Fibroblast of skin of left quadriceps (primary cell): ENCODE data around the gene CCR9.
"Not testable (repeated sequence)": the region's sequence is repeated elsewhere in the genome, so short reads cannot be mapped to it uniquely, and the experiment has no call there.

ENCODE experiments used
- DNase-seq, 2 experiments: peaks; one replicate each; pipeline ENCODE4 v3.0.0-alpha.2; 2013; ENCODE audit warnings: low read depth in 2 of 2

The CCR9 gene, protein sequence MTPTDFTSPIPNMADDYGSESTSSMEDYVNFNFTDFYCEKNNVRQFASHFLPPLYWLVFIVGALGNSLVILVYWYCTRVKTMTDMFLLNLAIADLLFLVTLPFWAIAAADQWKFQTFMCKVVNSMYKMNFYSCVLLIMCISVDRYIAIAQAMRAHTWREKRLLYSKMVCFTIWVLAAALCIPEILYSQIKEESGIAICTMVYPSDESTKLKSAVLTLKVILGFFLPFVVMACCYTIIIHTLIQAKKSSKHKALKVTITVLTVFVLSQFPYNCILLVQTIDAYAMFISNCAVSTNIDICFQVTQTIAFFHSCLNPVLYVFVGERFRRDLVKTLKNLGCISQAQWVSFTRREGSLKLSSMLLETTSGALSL

DNA sequence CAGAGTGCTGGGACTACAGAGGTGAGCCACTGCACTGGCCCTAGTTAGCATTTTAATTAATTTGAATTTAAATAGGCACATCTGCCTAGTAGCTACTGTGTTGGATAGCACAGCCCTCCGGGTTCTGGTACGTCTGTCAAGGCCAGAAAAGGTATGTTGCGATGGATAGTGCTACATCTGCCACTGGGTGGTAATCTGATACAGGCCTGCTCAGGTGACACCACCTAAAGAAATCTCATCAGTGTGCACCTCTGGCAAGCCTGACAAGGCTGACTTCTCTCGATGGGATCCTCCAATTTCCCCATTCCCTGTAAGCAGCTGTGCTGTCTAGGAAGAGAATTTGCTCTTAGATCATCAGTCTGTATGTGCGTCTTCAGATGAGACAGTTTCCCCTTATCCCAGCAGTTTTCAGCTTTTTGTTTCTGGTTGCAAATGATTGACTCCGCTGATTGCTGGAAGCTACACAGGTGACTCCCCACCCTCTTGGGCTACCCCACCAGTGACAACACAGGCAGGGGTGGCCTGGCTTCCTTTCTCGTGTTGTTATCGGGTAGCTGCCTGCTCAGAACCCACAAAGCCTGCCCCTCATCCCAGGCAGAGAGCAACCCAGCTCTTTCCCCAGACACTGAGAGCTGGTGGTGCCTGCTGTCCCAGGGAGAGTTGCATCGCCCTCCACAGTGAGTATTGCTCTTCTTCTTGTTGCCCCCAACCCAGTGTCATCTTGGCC lies at the start of gene CCR9:
Gene CCR9, plus strand, starts transcription at position 565 of the 727 bp plus-strand sequence. CDS start 8,391 bp downstream, outside the sequence.
- DNase-seq = no peak

DNA sequence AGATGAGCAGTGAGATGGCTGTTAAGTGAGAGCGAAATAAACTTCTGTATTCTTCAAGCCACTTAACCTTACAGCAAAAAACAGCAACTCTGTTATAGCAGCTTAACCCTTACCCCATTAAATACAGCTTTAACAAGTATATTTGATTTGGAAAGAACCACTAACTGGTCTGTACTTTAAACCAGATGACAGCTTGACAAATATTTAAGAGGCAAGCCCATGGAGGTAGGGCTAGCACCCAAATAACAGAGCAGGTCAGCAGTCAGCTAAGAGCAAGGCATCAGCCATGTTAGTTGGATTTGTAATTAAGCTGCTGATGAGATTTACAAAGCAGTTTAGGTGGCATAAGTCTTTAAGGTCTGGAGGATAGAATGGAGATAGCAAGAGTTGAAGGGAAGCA lies 47.9 kb upstream of the CCR9 start:
- DNase-seq = no peak

DNA sequence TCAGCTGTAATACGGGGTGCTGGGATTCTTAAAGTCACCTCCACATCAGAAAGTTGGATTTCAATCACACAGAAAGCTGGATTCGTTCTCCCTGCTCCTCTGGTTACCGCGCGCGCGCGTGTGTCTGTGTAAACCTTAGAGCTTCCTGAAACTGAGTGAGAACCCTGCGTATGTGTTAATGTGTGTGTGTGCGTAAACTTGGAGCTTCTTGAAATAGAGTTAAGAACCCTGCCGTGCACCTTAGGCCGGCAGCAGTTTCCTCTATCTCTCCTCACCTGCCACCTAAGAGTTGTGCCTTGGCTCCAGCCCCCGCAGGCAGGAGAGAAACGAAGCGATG lies 45.0 kb upstream of the CCR9 start:
- no peak for DNase-seq

DNA sequence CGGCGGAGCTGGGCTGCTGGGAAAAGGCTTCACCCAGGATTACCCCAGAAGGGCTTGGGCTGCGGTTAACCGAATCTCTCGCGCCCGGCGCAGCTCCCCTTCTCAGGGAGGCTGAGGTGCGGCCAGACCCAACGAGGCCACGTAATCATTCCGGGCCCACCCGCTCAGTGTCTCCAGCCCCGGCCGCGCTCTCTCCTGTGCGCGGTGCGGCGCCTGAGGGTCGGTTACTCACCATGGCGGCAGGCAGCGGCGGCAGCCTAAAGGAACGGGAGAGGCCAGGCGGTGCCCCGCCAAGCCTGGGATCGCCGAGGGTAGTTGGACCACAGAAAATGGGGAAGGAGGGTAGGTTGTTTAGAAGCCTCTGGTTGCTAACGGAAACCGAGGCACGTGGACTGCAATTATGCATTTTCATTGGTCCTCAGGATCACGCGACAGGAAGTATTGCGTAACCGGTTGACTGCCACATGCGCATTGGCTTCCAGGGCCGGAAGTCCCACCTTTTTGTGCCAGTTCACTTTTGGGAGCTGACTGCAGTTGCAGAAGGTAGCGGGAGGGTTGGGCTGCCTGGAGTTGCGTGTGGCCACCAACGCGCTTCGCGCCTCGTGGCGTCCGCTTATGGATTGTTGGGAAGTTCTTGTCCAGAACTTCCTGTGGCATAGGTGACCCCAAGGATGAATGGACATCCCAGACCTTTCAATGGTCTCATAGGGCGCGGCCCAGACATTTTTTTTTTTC lies 44.4 kb upstream of the CCR9 start, which contains the start of gene LZTFL1:
Gene LZTFL1, minus strand, starts transcription at position 363 of the 735 bp plus-strand sequence. Its CDS starts 128 bp downstream, at position 235.
- peak; percentile 93 to 94 for DNase-seq

DNA sequence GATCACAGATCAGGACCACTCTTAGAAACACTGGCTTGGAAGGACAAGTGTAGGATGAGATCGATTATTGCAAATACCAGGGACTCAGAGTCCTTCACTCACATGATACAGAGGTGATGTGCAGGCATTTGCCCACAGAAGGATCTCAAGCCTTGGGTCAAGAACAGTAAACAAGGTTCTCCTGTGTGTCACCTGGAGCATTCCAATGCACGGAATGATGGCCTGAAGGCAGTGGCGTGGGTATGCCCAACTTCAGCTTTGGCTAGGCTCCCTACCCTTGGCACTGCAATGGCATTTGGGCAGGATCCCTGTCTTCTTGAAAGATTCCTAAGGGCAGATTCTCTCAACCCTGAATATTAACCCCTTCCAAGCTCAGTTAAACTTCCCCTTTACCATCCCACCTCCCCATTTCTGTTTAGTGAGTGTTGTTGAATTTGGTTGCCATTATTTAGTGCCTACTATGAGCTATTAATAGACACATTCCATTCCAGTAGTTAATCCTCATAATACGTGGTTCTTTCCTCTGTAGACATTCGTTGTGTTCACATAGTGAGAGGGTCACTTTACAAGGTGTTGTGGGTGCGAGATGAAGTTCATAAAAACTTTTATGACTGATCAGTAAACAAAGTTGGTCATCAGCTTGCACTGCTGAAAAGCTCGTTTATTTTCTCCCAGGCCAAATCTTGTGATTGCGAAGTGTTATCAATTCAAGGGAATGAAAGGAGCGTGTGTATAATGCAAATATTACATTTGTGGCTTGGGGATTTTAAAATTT lies 43.3 kb upstream of the CCR9 start:
- DNase-seq = no peak

DNA sequence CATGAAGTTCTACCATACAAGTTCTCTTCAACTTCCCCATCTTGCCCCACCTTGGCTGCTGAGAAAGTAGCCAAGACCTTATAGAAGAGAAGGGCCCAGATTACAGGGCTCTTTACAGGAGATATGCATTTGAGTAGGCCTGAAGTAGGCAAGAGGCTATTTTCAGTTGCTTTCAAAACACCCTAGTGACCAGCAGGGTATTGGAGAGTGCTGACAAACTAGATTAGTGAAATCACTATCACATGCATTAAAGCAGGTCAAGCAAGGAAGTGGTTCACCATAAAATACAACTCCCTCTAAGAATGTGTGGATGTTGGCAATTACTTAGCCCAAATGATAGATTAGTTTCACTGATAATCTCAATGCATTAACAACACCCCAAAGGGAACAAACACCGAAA lies 41.7 kb upstream of the CCR9 start:
- DNase-seq = no peak

DNA sequence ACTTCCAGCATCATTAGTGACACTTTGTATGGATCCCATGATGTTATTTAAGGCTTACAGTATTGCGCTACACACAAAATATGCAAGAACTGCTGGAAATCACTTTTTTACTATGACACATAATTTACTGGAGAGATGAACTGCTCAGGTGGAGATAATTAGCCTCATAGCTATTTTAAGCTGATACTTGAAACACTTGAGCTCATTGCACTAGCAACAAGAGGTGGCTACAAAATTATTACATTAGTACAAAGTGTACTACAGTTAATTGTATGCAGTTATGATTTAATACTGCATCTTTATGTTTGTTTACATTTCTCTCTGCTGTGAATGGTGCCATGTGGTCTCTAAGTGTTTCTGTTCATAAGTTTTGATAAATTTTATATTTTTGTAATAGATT lies 38.0 kb upstream of the CCR9 start:
- no peak for DNase-seq

DNA sequence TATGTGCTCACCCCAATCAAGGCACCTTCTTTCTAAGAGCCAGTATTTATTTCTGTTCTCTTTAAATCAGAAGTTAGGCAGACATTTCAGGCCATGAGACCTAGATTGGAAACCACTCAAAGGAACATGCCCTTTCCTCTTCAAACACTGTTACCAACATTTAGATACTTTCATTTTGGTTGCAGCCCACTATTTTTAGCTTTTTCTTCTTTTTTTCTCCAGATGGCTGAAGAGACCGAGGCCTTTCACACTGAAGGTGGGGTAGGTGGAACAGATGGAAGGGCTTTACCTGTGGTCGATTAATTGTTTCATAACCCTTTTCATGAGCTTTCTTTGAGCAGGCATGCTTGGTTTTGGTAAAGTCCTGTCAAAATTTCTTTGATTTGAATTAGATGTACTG lies 33.5 kb upstream of the CCR9 start:
- no peak for DNase-seq

DNA sequence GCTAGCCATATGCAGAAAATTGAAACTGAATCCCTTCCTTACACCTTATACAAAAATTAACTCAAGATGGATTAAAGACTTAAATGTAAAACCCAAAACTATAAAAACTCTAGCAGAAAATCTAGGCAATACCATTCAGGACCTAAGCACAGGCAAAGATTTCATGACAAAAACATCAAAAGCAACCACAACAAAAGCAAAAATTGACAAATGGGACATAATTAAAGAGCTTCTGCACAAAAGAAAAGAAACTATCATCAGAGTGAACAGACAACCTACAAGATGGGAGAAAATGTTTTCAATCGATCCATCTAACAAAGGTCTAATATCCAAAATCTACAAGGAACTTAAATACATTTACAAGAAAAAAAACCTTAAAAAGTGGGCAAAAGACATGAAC lies 30.0 kb upstream of the CCR9 start:
- not testable (repeated sequence) for DNase-seq

DNA sequence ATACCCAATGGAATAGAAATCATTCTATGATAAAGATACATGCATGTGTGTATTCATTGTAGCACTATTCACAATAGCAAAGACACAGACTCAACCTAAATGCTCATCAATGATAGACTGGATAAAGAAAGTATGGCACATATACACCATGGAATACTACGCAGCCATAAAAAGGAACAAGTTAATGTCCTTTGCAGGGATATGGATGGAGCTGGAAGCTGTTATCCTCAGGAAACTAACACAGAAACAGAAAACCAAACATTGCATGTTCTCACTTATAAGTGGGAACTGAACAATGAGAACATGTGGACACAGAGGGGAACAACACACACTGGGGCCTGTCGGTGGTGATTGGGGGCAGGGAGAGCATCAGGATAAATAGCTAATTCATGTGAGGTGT lies 29.3 kb upstream of the CCR9 start:
- DNase-seq = not testable (repeated sequence)

DNA sequence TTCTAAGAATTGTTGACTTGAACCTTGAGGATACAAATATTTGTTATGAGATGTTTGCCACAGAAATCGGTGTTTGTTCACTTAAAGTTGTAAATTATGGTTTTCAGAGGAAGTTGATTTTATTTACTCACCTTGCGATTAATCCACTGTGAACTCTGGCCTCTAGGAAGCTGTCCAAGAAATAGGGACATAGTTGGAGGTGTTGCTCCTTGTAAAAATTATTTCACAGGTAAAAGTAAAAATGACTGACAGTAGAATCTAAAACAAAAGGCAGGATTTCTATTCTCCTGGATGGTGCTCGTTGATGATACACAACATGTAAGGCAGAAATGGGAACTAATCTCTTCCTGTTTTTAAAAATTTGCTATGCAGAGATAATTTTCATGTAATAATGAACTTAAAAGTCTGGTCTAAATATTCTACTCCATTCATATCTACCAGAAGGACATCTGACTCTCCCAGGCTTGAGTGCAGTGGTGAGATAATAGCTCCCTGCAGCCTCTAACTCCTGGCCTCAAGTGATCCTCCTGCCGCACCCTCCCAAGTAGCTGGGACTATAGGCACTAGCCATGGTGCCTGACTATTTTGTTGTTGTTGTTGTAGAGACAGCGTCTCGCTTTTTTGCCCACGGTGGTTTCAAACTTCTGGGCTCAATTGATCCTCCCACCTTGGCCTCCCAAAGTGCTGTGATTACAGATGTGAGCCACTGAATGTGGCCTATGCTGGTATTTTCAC lies 27.4 kb upstream of the CCR9 start:
- DNase-seq = no peak

DNA sequence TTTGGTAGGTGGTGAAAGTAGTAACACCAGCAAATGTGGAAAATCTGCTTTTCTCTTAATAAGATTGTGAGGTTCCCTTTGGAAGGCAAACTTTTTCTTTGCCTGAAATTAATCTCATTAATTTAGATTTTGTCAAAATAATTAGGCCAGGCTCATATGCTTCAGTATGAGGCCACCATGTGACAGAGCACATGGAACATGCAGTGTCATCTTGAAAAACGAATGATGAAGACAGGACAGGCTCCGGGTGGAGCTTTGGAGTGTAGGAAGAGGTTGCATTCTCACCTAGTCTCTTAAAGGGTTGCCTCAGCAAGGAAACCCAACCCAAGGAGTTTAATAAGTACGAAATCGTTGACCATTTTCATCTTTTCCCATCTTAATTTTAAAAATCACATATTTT lies 25.9 kb upstream of the CCR9 start:
- DNase-seq = no peak

DNA sequence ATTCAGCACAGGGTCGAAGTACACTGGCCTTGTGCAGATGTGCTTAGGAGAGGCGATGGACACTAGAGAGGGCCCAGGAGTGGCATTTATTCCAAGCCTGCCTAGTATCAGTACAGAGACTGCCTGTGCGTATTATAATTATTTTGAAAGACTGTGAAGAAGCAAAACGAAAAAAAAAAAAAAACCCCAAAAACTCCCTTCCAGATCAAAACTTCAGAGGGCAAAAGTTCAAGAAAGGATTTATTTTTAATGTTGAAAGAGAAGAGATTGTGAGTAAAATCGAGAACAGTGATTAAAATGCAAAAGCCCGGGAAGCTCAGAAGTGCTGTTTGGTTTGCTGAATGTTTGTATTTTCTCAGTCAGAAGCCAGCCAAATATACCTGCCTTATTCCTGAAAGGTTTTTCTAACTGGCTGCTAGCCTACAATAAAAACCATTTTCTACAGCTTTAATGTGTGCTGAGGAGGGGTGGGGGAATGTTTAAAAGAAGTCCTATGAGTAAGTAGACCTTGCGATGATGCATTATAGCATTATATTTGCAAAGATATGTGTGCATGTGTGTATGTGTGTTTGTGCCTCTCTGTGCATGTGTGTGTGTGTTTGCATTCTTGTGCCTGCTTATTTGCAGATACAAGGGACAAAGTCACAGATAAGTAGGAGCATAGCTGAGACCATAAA lies 25.2 kb upstream of the CCR9 start:
- no peak for DNase-seq

DNA sequence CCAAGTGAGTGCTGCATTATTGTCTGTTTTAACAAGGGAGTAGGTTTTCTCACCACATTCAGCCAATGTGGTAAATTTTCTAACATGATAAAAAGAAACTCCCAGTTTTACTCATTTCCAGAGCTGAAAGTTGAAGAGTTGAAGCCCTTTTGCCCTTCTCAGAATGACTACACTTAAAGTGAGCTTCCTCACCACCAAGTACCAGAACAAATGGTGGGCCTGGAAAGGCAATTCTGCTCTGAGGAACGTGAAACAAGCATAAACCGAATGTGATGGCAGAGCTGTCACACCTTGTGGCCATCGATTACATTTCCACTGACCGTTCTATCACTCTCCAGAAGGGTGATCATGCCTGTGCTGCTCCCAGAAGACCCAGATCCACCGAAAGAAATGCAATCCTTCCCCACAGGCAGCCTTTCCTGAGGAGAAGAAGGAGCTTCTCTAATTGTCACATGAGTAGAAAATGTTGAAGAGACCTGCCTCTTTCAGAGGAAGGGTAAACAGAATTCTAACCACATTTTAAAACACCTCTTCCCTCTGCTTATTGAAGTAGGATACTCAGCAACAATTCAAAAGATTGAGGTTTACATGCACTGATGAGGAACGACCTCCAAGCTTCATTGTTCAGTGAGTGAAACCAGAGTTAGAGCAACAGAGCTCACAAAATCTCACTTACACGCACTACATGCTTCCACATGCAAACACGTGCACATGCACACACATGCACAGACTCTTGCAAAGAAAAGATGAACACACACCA lies 21.4 kb upstream of the CCR9 start:
- no peak for DNase-seq

DNA sequence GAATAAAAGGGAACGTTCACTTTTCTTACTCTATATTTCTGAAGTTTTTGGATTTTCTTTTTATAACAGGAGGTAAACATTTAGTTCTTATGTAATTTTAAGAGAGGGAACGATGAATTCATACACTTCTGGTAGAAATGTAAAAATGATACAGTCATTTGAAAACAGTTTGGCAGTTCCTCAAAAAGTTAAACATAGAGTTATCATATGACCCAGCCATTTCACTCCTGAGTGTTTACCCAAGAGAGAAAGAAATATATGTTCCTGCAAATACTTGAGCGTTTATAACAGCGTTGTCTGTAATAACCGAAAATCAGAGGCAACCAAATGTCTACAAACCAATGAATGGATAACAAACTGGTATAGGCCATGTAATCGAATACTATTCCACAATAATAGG lies 20.8 kb upstream of the CCR9 start:
- DNase-seq = no peak

DNA sequence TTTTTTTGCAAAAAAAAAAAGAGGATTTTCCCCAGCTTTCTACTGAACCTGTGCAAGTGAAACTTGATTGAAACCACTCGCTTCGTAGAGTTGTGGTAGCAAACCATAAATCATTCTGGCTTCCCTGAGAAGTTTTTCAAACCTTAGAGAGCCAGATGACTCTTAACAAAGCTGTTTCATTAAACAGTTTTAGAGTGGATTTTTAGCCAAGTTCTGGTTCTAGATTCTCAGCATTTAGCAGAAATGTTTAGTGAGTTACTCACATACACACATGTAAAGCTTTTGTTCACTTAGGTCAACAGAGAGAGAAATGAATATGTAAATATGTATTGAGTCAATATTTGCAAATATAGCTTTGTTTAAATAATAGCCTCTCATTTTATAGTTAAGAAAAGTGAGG lies 18.1 kb upstream of the CCR9 start:
- DNase-seq = no peak

DNA sequence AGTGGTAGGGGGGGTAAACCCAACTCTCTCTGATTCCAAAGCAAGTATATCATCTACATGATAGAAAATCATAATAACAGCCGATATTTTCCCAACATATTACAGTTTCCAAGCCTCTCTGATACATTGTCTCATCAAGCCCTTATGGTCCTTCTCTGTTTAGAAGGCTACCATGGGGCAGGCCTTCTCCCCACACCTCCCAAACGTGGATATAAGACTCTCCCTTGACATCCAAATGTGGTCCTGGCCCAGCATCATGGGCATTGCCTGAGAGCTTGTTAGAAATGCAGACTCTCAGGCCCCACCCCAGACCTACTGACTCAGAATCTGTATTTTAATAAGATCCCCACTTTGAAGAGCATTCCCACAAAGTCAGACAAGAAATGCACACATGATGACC lies 17.7 kb upstream of the CCR9 start:
- no peak for DNase-seq

DNA sequence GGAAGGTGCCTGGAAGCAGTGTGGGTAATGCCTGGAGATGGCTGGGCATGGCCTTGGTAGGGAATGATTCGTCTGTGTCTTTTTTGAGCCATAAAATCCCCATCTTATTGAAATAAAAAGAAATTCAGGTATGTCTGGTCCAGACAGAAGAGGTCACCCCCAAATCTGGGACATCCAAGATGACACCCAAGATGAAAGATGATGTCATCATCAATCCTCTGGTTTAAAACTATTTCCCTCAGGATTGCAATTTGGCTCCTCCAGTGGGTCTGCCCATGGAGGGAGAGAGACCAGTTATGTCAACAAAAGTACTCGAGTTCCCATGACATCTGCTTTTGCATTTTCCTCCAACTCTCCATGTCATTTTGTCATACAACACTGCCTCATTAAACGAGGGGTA lies 16.7 kb upstream of the CCR9 start:
- no peak for DNase-seq

DNA sequence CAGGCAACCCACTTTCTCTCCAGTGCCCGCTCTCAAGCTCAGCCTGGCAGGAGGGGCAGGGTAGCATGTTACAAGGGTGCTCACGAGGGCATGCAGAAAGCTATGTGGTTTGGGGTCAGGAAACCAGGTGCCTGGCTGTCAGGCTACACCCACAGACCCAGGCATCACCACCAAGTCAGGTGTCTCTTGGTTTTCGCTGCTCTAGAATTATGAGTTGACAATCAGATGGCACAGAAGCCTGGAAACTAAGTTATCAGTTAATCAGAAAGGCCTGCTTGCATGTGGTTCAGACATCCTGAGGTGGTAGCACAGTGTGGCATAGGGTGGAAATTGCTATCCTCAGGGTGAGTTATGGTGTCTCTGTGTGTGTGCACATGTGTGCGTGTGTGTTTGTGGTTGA lies 16.2 kb upstream of the CCR9 start:
- DNase-seq = no peak

DNA sequence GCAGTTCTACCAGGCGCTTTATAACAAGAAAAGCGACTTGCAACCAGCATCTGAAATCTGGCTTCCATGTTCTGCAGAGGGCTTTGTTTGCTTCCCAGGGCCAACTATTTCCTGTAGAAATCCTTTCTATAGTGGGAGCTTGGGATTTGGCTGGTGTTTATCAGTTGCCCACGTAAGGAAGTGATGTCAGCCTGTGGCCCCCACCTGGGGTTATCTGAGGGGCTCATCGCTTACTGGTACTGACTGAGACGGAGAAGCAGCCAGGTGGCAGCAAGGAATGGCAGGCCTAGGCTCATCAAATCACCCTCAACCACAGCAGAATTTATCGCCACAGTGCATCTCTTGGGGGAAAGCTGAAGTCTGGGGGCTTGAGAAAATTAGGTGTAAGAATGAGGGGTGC lies 14.6 kb upstream of the CCR9 start:
- DNase-seq = no peak
